Measurements from ENCODE around the gene ATP4A. TPM values are rescaled to one million over a fixed set of nuclear protein-coding genes. Genes with fewer than 3 reads are reported as not detected.
A peak's percentile ranks its signal among the peaks of the same experiment; 100 is the strongest.
"Not testable (repeated sequence)": the region's sequence is repeated elsewhere in the genome, so short reads cannot be mapped to it uniquely, and the experiment has no call there.

ATP4A gene
- not detected in 2 replicates for total RNA-seq (2014; rRNA removed; shearing (Covaris generic))

- no peak within 1 kb of the TSS for H3K4me3 ChIP-seq
- H3K27ac ChIP-seq = no peak within 1 kb of the TSS
- no peaks in the 10 kb centered on the region for H3K9me3 ChIP-seq (replicated peaks)
- H3K27me3 ChIP-seq (replicated peaks) = peaks cover 14% of the 10 kb centered on the region
- no peak for DNase-seq (ENCODE audit: low read depth in 1 of 2, low spot score in 2 of 2)
- H3K4me1 ChIP-seq (replicated peaks) = no peaks in the 10 kb centered on the region
- H3K36me3 ChIP-seq = no peaks in the 10 kb centered on the region
Measured at GRCh38 chr19:35563207-35563829, at the start of gene ATP4A. ATP4A (minus strand) TSS chr19:35563658; CDS start chr19:35563629, 29 bp downstream.

GRCh38 chr19:35612559-35613321 lies 49.3 kb upstream of the ATP4A start, which contains the start of gene HAUS5:
HAUS5 (plus strand) TSS chr19:35612735; CDS start chr19:35612795, 60 bp downstream.
- Histone ChIP-seq H3K9me3 (replicated peaks) (peaks cover 5% of the 10 kb centered on the region; the same call in 1 of the 2 replicates), H3K4me1 (replicated peaks) (peaks cover 10% of the 10 kb centered on the region), H3K27me3 (replicated peaks) (no peaks in the 10 kb centered on the region), H3K27ac (peak within 1 kb of the TSS; percentile 74), H3K36me3 (peaks cover 9% of the 10 kb centered on the region; the same call in 1 of the 2 replicates), H3K4me3 (peak within 1 kb of the TSS; percentile 60)
- peak; percentile 91 to 92 for DNase-seq (ENCODE audit: low read depth in 1 of 2, low spot score in 2 of 2)

- no peak overlapping the region for H3K27ac ChIP-seq
- DNase-seq (ENCODE audit: low read depth in 1 of 2, low spot score in 2 of 2) = no peak
Measured at GRCh38 chr19:35612224-35612558, 48.7 kb upstream of the ATP4A start.

GRCh38 chr19:35609851-35610353 lies 46.4 kb upstream of the ATP4A start:
- Histone ChIP-seq H3K27me3 (replicated peaks) (no peaks in the 10 kb centered on the region), H3K4me3 (no peak overlapping the region), H3K36me3 (peaks cover 6% of the 10 kb centered on the region; the same call in 1 of the 2 replicates), H3K27ac (no peak overlapping the region), H3K4me1 (replicated peaks) (peaks cover 10% of the 10 kb centered on the region), H3K9me3 (replicated peaks) (peaks cover 7% of the 10 kb centered on the region; the same call in 1 of the 2 replicates)
- no peak for DNase-seq (ENCODE audit: low read depth in 1 of 2, low spot score in 2 of 2)

More at GRCh38 chr19:35612224-35612558, 48.7 kb upstream of the ATP4A start:
- Histone ChIP-seq H3K36me3 (peaks cover 9% of the 10 kb centered on the region; the same call in 1 of the 2 replicates), H3K4me3 (peak overlapping the region; percentile 60), H3K27me3 (replicated peaks) (no peaks in the 10 kb centered on the region), H3K4me1 (replicated peaks) (peaks cover 10% of the 10 kb centered on the region), H3K9me3 (replicated peaks) (peaks cover 7% of the 10 kb centered on the region; the same call in 1 of the 2 replicates)

- Histone ChIP-seq H3K9me3 (replicated peaks) (peaks cover 7% of the 10 kb centered on the region; the same call in 1 of the 2 replicates), H3K27me3 (replicated peaks) (no peaks in the 10 kb centered on the region), H3K4me1 (replicated peaks) (peaks cover 10% of the 10 kb centered on the region), H3K4me3 (no peak overlapping the region), H3K36me3 (no peaks in the 10 kb centered on the region; the same call in 1 of the 2 replicates), H3K27ac (no peak overlapping the region)
- no peak for DNase-seq (ENCODE audit: low read depth in 1 of 2, low spot score in 2 of 2)
Measured at GRCh38 chr19:35608251-35608650, 44.8 kb upstream of the ATP4A start.

- H3K27ac ChIP-seq = no peak overlapping the region
- peaks cover 5% of the 10 kb centered on the region; the same call in 1 of the 2 replicates for H3K4me1 ChIP-seq (replicated peaks)
Measured at GRCh38 chr19:35607661-35608060, 44.2 kb upstream of the ATP4A start.

GRCh38 chr19:35607170-35607569 lies 43.7 kb upstream of the ATP4A start:
- H3K27ac ChIP-seq; H3K9me3 ChIP-seq (replicated peaks); DNase-seq (ENCODE audit: low read depth in 1 of 2, low spot score in 2 of 2); H3K36me3 ChIP-seq; H3K4me3 ChIP-seq; H3K4me1 ChIP-seq (replicated peaks); H3K27me3 ChIP-seq (replicated peaks): not testable (repeated sequence)

More at GRCh38 chr19:35607661-35608060, 44.2 kb upstream of the ATP4A start:
- no peak for DNase-seq (ENCODE audit: low read depth in 1 of 2, low spot score in 2 of 2)
- Histone ChIP-seq H3K4me3 (no peak overlapping the region), H3K36me3 (no peaks in the 10 kb centered on the region), H3K27me3 (replicated peaks) (no peaks in the 10 kb centered on the region), H3K9me3 (replicated peaks) (peaks cover 7% of the 10 kb centered on the region; the same call in 1 of the 2 replicates)

- H3K9me3 ChIP-seq (replicated peaks) = not testable (repeated sequence)
Measured at GRCh38 chr19:35604436-35604835, 41.0 kb upstream of the ATP4A start.

GRCh38 chr19:35601971-35602370 lies 38.5 kb upstream of the ATP4A start:
- Histone ChIP-seq H3K4me1 (replicated peaks) (no peaks in the 10 kb centered on the region), H3K4me3 (no peak overlapping the region)

More at GRCh38 chr19:35604436-35604835, 41.0 kb upstream of the ATP4A start:
- not testable (repeated sequence) for H3K4me1 ChIP-seq (replicated peaks); H3K4me3 ChIP-seq; H3K27ac ChIP-seq; H3K27me3 ChIP-seq (replicated peaks); DNase-seq (ENCODE audit: low read depth in 1 of 2, low spot score in 2 of 2); H3K36me3 ChIP-seq

GRCh38 chr19:35596366-35596999 lies 33.0 kb upstream of the ATP4A start:
- Histone ChIP-seq H3K27me3 (replicated peaks) (no peaks in the 10 kb centered on the region; the same call in 1 of the 2 replicates), H3K4me1 (replicated peaks) (no peaks in the 10 kb centered on the region), H3K27ac (no peak overlapping the region), H3K9me3 (replicated peaks) (no peaks in the 10 kb centered on the region), H3K36me3 (no peaks in the 10 kb centered on the region), H3K4me3 (no peak overlapping the region)
- no peak for DNase-seq (ENCODE audit: low read depth in 1 of 2, low spot score in 2 of 2)

More at GRCh38 chr19:35601971-35602370, 38.5 kb upstream of the ATP4A start:
- Histone ChIP-seq H3K27ac (no peak overlapping the region), H3K9me3 (replicated peaks) (no peaks in the 10 kb centered on the region), H3K36me3 (no peaks in the 10 kb centered on the region), H3K27me3 (replicated peaks) (no peaks in the 10 kb centered on the region; the same call in 1 of the 2 replicates)
- DNase-seq (ENCODE audit: low read depth in 1 of 2, low spot score in 2 of 2) = no peak

GRCh38 chr19:35595928-35596327 lies 32.5 kb upstream of the ATP4A start:
- no peaks in the 10 kb centered on the region; the same call in 1 of the 2 replicates for H3K27me3 ChIP-seq (replicated peaks)
- H3K27ac ChIP-seq = no peak overlapping the region
- no peaks in the 10 kb centered on the region for H3K36me3 ChIP-seq
- no peaks in the 10 kb centered on the region for H3K9me3 ChIP-seq (replicated peaks)
- no peak for DNase-seq (ENCODE audit: low read depth in 1 of 2, low spot score in 2 of 2)
- H3K4me3 ChIP-seq = no peak overlapping the region
- no peaks in the 10 kb centered on the region for H3K4me1 ChIP-seq (replicated peaks)

- H3K36me3 ChIP-seq; DNase-seq (ENCODE audit: low read depth in 1 of 2, low spot score in 2 of 2); H3K4me1 ChIP-seq (replicated peaks); H3K27me3 ChIP-seq (replicated peaks); H3K4me3 ChIP-seq; H3K27ac ChIP-seq; H3K9me3 ChIP-seq (replicated peaks): not testable (repeated sequence)
Measured at GRCh38 chr19:35595026-35595425, 31.6 kb upstream of the ATP4A start.

- H3K36me3 ChIP-seq = no peaks in the 10 kb centered on the region
- no peak overlapping the region for H3K4me3 ChIP-seq
- no peaks in the 10 kb centered on the region for H3K27me3 ChIP-seq (replicated peaks)
- H3K9me3 ChIP-seq (replicated peaks) = no peaks in the 10 kb centered on the region
- no peak overlapping the region for H3K27ac ChIP-seq
- no peaks in the 10 kb centered on the region for H3K4me1 ChIP-seq (replicated peaks)
- no peak for DNase-seq (ENCODE audit: low read depth in 1 of 2, low spot score in 2 of 2)
Measured at GRCh38 chr19:35592226-35592625, 28.8 kb upstream of the ATP4A start.

Measured in SJSA1 (cell line).